Neural progenitor cell (in vitro differentiated cells): ENCODE results near the gene CCL7. TPM values are rescaled to one million over a fixed set of nuclear protein-coding genes. Genes with fewer than 3 reads are reported as not detected.

ENCODE experiments used
- DNase-seq: peaks from one replicate; pipeline ENCODE4 v3.0.0-alpha.2; 2016; ENCODE audit warnings: low spot score
- H2AFZ ChIP-seq: fragments of 200-600 bp; sonication (generic); replicated peaks from 2 replicates; pipeline ENCODE4 v1.6.1; 2016; ENCODE audit warnings: antibody characterized with exemption
- H3F3A ChIP-seq: fragments of 200-600 bp; sonication (generic); 2 replicates; pipeline ENCODE4 v1.6.1; 2016; ENCODE audit warnings: antibody characterized with exemption, low read depth
- H3K27ac ChIP-seq: fragments of 200-600 bp; sonication (generic); 2 replicates; pipeline ENCODE4 v1.5.1; 2016; ENCODE audit warnings: mild to moderate bottlenecking
- H3K27me3 ChIP-seq: fragments of 200-600 bp; sonication (generic); 2 replicates; pipeline ENCODE4 v1.6.1; 2016; ENCODE audit warnings: mild to moderate bottlenecking, moderate library complexity
- H3K36me3 ChIP-seq: fragments of 200-600 bp; sonication (generic); 2 replicates; pipeline ENCODE4 v1.5.1; 2016
- H3K4me1 ChIP-seq: fragments of 200-600 bp; sonication (generic); 2 replicates; pipeline ENCODE4 v1.6.1; 2016; ENCODE audit warnings: mixed run types
- H3K4me2 ChIP-seq: fragments of 200-600 bp; sonication (generic); 2 replicates; pipeline ENCODE4 v1.6.1; 2016
- H3K4me3 ChIP-seq: fragments of 200-600 bp; sonication (generic); 2 replicates; pipeline ENCODE4 v1.5.1; 2016
- H3K79me2 ChIP-seq: fragments of 200-600 bp; sonication (generic); 2 replicates; pipeline ENCODE4 v1.6.1; 2016; ENCODE audit warnings: low read depth
- H3K9ac ChIP-seq: fragments of 200-600 bp; sonication (generic); 2 replicates; pipeline ENCODE4 v1.6.1; 2016
- H3K9me3 ChIP-seq: fragments of 200-600 bp; sonication (generic); 2 replicates; pipeline ENCODE4 v1.5.1; 2016; ENCODE audit warnings: low read depth
- H4K20me1 ChIP-seq: fragments of 200-600 bp; sonication (generic); 2 replicates; pipeline ENCODE4 v1.6.1; 2016; ENCODE audit warnings: low read depth
- H3K27ac Mint-ChIP-seq: 3 replicates; pipeline ENCODE4 v1.8.0; 2021; ENCODE audit warnings: mixed read lengths
- H3K27me3 Mint-ChIP-seq: 2 replicates; pipeline ENCODE4 v1.8.0; 2022; ENCODE audit warnings: low read depth, mild to moderate bottlenecking, inconsistent platforms, moderate library complexity, mixed read lengths; ENCODE audit not compliant: insufficient read depth
- H3K36me3 Mint-ChIP-seq: 3 replicates; pipeline ENCODE4 v1.8.0; 2021; ENCODE audit warnings: mixed read lengths
- H3K4me1 Mint-ChIP-seq: 3 replicates; pipeline ENCODE4 v1.8.0; 2021; ENCODE audit warnings: mixed read lengths
- H3K4me3 Mint-ChIP-seq: 3 replicates; pipeline ENCODE4 v1.8.0; 2021; ENCODE audit warnings: mild to moderate bottlenecking, moderate library complexity, mixed read lengths
- H3K9me3 Mint-ChIP-seq: 3 replicates; pipeline ENCODE4 v1.8.0; 2020; ENCODE audit warnings: mixed read lengths
- EZH2 ChIP-seq: fragments of 200-600 bp; sonication (generic); IDR thresholded peaks from 2 replicates; pipeline ENCODE4 v1.6.1; 2017; ENCODE audit warnings: antibody characterized with exemption, mild to moderate bottlenecking, moderate library complexity
- EZH2phosphoT487 ChIP-seq: fragments of 200-600 bp; sonication (generic); IDR thresholded peaks from 2 replicates; pipeline ENCODE4 v1.6.1; 2017; ENCODE audit warnings: antibody characterized with exemption
- total RNA-seq: library from RNA; depleted of rRNA; stranded (reverse); fragments of >200 nt; gene quantifications from 2 replicates; pipeline ENCODE4 v1.2.3, GENCODE V29; 2015; ENCODE audit warnings: low replicate concordance
- TF ChIP-seq, protein P1 (sequence below): fragments of 200-600 bp; sonication (generic); IDR thresholded peaks from 2 replicates; pipeline ENCODE4 v1.5.1; 2017; ENCODE audit warnings: antibody characterized with exemption, mild to moderate bottlenecking

The CCL7 gene
- total RNA-seq, 1 donor from 2014 or later, result not detected

GRCh38 chr17:34249061-34249460, 21.0 kb upstream of the CCL7 start:
- no peaks in the 10 kb centered on the region for H3K36me3 Mint-ChIP-seq
- peaks cover 4% of the 10 kb centered on the region for H3K27me3 Mint-ChIP-seq
- H3K9me3 ChIP-seq, result no peaks in the 10 kb centered on the region
- no peak overlapping the region for H3K4me2 ChIP-seq
- no peaks in the 10 kb centered on the region for H3K27me3 ChIP-seq
- H3K4me3 ChIP-seq, result no peak overlapping the region
- DNase-seq, result no peak
- no peak overlapping the region for H2AFZ ChIP-seq
- no peaks in the 10 kb centered on the region for H3K36me3 ChIP-seq
- TF ChIP-seq EZH2phosphoT487 (no peak), EZH2 (no peak)
- TF ChIP-seq, protein P1, sequence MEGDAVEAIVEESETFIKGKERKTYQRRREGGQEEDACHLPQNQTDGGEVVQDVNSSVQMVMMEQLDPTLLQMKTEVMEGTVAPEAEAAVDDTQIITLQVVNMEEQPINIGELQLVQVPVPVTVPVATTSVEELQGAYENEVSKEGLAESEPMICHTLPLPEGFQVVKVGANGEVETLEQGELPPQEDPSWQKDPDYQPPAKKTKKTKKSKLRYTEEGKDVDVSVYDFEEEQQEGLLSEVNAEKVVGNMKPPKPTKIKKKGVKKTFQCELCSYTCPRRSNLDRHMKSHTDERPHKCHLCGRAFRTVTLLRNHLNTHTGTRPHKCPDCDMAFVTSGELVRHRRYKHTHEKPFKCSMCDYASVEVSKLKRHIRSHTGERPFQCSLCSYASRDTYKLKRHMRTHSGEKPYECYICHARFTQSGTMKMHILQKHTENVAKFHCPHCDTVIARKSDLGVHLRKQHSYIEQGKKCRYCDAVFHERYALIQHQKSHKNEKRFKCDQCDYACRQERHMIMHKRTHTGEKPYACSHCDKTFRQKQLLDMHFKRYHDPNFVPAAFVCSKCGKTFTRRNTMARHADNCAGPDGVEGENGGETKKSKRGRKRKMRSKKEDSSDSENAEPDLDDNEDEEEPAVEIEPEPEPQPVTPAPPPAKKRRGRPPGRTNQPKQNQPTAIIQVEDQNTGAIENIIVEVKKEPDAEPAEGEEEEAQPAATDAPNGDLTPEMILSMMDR, result no peak
- no peaks in the 10 kb centered on the region for H3K4me1 ChIP-seq
- no peaks in the 10 kb centered on the region for H3F3A ChIP-seq
- H3K79me2 ChIP-seq, result no peaks in the 10 kb centered on the region
- H3K4me3 Mint-ChIP-seq, result no peak overlapping the region
- H3K9me3 Mint-ChIP-seq, result no peaks in the 10 kb centered on the region
- no peak overlapping the region for H3K9ac ChIP-seq
- peaks cover 24% of the 10 kb centered on the region for H3K4me1 Mint-ChIP-seq
- no peak overlapping the region for H3K27ac ChIP-seq
- H4K20me1 ChIP-seq, result no peaks in the 10 kb centered on the region
- H3K27ac Mint-ChIP-seq, result no peak overlapping the region

- Histone ChIP-seq H3K4me2 (no peak overlapping the region), H3K4me1 (peaks cover 2% of the 10 kb centered on the region), H3K4me3 (no peak overlapping the region), H3K9ac (no peak overlapping the region), H3K9me3 (no peaks in the 10 kb centered on the region), H3K79me2 (no peaks in the 10 kb centered on the region), H4K20me1 (no peaks in the 10 kb centered on the region), H3K27me3 (no peaks in the 10 kb centered on the region), H3K36me3 (no peaks in the 10 kb centered on the region), H2AFZ (no peak overlapping the region), H3F3A (peaks cover 4% of the 10 kb centered on the region), H3K27ac (no peak overlapping the region)
- Mint-ChIP-seq H3K36me3 (no peaks in the 10 kb centered on the region), H3K4me1 (peaks cover 28% of the 10 kb centered on the region), H3K4me3 (no peak overlapping the region), H3K27ac (no peak overlapping the region), H3K9me3 (no peaks in the 10 kb centered on the region), H3K27me3 (peaks cover 4% of the 10 kb centered on the region)
- no peak for DNase-seq
- TF ChIP-seq, protein P1, result no peak
- no peak for TF ChIP-seq EZH2
- TF ChIP-seq EZH2phosphoT487, result no peak
These were observed 20.5 kb upstream of the CCL7 start for GRCh38 chr17:34249478-34249877.

- H3K36me3 ChIP-seq, result no peaks in the 10 kb centered on the region
- Mint-ChIP-seq H3K27ac (peak overlapping the region; percentile 15), H3K9me3 (no peaks in the 10 kb centered on the region), H3K36me3 (no peaks in the 10 kb centered on the region), H3K27me3 (peaks cover 4% of the 10 kb centered on the region), H3K4me1 (peaks cover 41% of the 10 kb centered on the region), H3K4me3 (no peak overlapping the region)
- no peak overlapping the region for H3K4me3 ChIP-seq
- DNase-seq, result no peak
- H3K27ac ChIP-seq, result no peak overlapping the region
- H3K4me2 ChIP-seq, result no peak overlapping the region
- H4K20me1 ChIP-seq, result no peaks in the 10 kb centered on the region
- no peak for TF ChIP-seq EZH2phosphoT487
- TF ChIP-seq EZH2, result no peak
- H3K27me3 ChIP-seq, result no peaks in the 10 kb centered on the region
- H3K79me2 ChIP-seq, result no peaks in the 10 kb centered on the region
- H3K9ac ChIP-seq, result no peak overlapping the region
- no peaks in the 10 kb centered on the region for H3K9me3 ChIP-seq
- peaks cover 16% of the 10 kb centered on the region for H3F3A ChIP-seq
- H2AFZ ChIP-seq, result no peak overlapping the region
- H3K4me1 ChIP-seq, result peaks cover 13% of the 10 kb centered on the region
These were observed 18.8 kb upstream of the CCL7 start for GRCh38 chr17:34251186-34251585.

GRCh38 chr17:34252095-34252443, 18.0 kb upstream of the CCL7 start:
- H3K27ac Mint-ChIP-seq, result no peak overlapping the region
- no peaks in the 10 kb centered on the region for H3K9me3 Mint-ChIP-seq

More at GRCh38 chr17:34252095-34252443, 18.0 kb upstream of the CCL7 start:
- no peak for DNase-seq
- H3K4me2 ChIP-seq, result no peak overlapping the region
- peaks cover 16% of the 10 kb centered on the region for H3F3A ChIP-seq
- no peak overlapping the region for H3K27ac ChIP-seq
- H3K4me1 Mint-ChIP-seq, result peaks cover 41% of the 10 kb centered on the region
- TF ChIP-seq, protein P1, result no peak
- TF ChIP-seq EZH2 (no peak), EZH2phosphoT487 (no peak)
- no peaks in the 10 kb centered on the region for H3K36me3 ChIP-seq
- H3K36me3 Mint-ChIP-seq, result no peaks in the 10 kb centered on the region
- H3K4me1 ChIP-seq, result peaks cover 13% of the 10 kb centered on the region
- H3K79me2 ChIP-seq, result no peaks in the 10 kb centered on the region
- H2AFZ ChIP-seq, result no peak overlapping the region
- H3K4me3 Mint-ChIP-seq, result no peak overlapping the region
- no peaks in the 10 kb centered on the region for H4K20me1 ChIP-seq
- H3K9me3 ChIP-seq, result no peaks in the 10 kb centered on the region
- no peak overlapping the region for H3K4me3 ChIP-seq
- peaks cover 5% of the 10 kb centered on the region for H3K27me3 Mint-ChIP-seq
- no peak overlapping the region for H3K9ac ChIP-seq
- H3K27me3 ChIP-seq, result no peaks in the 10 kb centered on the region
